Suprapubic skin (tissue), 4 donors: ENCODE data around the gene SH3GL2.

ENCODE experiments used
- CTCF ChIP-seq, 2 donors: fragments of 200-600 bp in 1 of 2; fragments of 450-650 bp in 1 of 2; sonication (generic) in 1 of 2; IDR thresholded peaks; one replicate each; pipeline ENCODE4 v1.5.1; 2016 to 2019; ENCODE audit warnings: antibody characterized with exemption in 2 of 2, mild to moderate bottlenecking in 1 of 2, moderate library complexity in 1 of 2
- EP300 ChIP-seq: sonication (generic); formaldehyde crosslinking; IDR thresholded peaks from one replicate; pipeline ENCODE4 v1.6.1; 2017; ENCODE audit warnings: antibody characterized with exemption
- POLR2AphosphoS5 ChIP-seq, 3 donors: sonication (generic); formaldehyde crosslinking; IDR thresholded peaks; one replicate each; pipeline ENCODE4 v1.6.1; 2017; ENCODE audit warnings: antibody characterized with exemption in 3 of 3

GRCh38 chr9:17589771-17590170 lies 10.9 kb downstream of the SH3GL2 start:
- TF ChIP-seq POLR2AphosphoS5 (IDR thresholded peaks at IDR 0.05) (no peak), CTCF (IDR thresholded peaks at IDR 0.05) (no peak), EP300 (no peak)
